ENCODE results near the gene SH3BGRL2.

Gene SH3BGRL2

GRCh38 chr6:79630883-79631692 lies at the start of gene SH3BGRL2:
TSS of gene SH3BGRL2 (plus strand) at chr6:79631329. CDS start at chr6:79631462, 133 bp downstream.
- no peak for DNase-seq

- DNase-seq, result no peak
Measured at GRCh38 chr6:79584332-79584731, 46.8 kb upstream of the SH3BGRL2 start.

- no peak for DNase-seq
Measured at GRCh38 chr6:79586548-79586947, 44.6 kb upstream of the SH3BGRL2 start.

DNA sequence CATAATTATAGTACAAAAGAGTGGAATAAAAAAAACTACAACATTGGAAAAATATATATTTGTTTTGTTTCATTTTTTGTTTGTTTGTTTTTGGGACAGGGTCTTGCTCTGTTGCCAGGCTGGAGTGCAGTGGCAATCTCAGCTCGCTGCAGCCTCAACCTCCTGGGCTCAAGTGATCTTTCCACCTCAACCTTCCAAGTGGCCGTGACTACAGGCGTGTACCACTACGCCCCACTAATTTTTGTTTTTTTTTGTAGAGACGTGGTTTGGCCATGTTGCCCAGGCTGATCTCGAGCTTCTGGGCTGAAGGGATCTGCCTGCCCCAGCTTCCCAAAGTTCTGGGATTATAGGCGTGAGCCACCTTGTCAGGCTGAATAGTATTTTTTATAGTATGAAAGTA lies 41.4 kb upstream of the SH3BGRL2 start:
- no peak for DNase-seq

DNA sequence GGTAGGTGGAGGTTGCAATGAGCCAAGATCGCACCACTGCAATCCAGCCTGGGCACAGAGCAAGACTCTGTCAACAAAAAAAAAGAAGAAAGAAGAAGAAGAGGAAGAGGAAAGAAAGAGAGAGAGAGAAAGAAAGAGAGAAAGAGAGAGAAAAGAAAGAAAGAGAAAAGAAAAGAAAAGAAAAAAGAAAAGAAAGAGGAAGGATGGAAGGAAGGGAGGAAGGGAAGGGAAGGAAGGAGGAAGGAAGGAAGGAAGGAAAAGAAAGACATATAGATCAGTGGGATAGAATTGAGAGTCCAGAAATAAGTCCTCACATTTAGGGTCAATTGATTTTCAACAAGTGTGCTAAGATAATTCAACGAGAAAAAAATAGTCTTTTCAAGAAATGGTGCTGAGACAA lies 34.0 kb upstream of the SH3BGRL2 start:
- DNase-seq, result no peak

DNA sequence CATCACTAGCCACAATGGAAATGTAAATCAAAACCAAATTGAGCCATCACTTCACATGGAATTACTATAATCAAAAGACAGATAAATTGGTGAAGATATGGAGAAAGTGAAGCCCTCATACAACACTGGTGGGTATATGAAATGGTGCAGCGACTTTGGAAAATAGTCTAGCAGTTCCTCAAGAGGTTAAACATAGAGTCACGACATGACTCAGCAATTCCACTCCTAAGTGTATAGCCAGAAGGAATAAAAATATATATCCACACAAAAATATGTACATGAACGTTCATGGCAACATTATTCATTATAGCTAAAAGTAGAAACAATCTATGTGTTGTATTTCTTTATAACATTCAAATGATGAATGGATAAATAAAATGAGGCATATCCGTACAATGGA lies 33.1 kb upstream of the SH3BGRL2 start:
- DNase-seq, result no peak

DNA sequence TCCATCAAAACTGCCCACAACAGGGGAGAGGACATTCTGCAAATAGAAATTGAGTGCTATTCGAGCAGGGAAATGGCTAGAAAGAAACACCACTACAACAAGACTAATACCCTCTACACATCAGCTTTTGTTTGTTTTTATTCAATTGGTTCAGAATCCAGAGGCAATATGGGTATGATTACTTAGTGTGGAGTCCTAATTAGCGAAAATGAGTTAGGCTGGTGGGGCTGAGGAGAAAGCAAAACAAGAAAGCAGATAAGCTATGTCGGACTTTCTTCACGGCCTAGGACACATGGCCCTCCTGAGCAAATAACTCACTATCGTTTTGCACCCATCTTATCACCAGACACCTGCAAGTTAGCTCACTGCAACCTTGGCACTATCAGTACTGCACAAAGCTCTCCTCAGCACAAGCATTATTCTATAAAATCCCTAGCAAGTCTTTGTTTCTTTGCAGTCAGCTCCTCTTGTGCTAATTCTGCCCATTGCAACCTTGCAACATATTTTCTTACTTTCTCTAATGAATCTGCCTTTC lies 31.3 kb upstream of the SH3BGRL2 start:
- no peak for DNase-seq

GRCh38 chr6:79600313-79600712 lies 30.8 kb upstream of the SH3BGRL2 start:
- no peak for DNase-seq

- DNase-seq, result no peak
Measured at GRCh38 chr6:79600812-79601609, 30.1 kb upstream of the SH3BGRL2 start.

- no peak for DNase-seq
Measured at GRCh38 chr6:79602859-79603258, 28.3 kb upstream of the SH3BGRL2 start.

- DNase-seq, result no peak
Measured at GRCh38 chr6:79604583-79605037, 26.5 kb upstream of the SH3BGRL2 start.

DNA sequence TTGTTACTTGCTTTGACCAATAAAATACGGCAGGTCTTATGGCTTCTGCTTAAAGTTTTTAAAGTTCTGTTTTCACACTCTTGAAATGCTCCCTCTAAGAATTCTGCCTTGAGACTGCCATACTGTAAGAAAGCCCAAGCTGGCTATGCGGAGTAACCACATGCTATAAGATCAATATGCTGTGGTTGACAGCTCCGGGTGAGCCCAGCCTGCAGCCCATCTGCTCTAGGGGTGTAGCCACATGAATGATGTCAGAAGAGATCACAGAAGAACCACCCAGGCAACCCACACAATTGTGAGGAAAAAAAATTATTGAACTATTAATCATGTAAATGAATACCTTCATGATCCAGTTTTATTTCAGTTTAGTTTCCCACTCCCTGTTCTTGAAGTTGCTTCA lies 26.1 kb upstream of the SH3BGRL2 start:
- DNase-seq, result no peak

DNA sequence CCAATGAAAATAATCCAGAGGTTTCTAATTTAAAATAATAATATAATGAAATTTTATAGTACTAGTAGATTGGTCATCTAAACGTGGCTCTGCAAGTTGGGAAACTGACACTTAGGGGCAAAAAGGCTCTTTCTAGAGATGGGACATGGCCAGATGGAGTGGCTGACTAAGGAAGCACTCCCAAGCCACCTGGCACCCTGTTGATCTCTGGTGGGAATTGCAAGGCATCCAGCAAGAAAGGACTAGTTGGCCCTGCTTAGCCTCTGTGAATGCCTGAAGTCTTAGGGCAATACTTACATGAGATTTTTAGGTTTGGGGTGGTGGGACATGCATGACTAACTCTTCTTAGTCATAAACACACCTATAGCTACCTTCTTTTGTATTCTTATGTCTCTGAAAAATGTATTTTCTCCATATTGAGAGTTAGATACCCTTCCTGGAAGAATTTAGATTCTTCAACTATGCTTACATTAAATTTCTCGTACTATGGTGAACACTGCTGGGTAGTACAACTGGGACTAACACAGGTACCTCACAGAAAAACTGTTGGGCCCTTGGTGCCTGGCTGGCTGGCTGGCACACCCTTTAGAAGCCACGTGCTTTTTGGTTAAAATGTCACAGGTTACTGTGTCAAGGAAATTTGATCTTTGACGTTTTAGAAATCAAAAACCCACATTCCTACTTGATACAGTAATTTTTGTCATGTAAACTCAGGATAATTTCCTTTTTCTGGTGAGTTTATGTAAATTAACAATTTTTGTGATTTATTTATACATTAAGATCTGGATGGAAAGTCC lies 25.0 kb upstream of the SH3BGRL2 start:
- no peak for DNase-seq

- DNase-seq, result no peak
Measured at GRCh38 chr6:79607000-79607399, 24.1 kb upstream of the SH3BGRL2 start.

- DNase-seq, result no peak
Measured at GRCh38 chr6:79608334-79609224, 22.6 kb upstream of the SH3BGRL2 start.

- DNase-seq, result no peak
Measured at GRCh38 chr6:79609225-79609595, 21.9 kb upstream of the SH3BGRL2 start.

DNA sequence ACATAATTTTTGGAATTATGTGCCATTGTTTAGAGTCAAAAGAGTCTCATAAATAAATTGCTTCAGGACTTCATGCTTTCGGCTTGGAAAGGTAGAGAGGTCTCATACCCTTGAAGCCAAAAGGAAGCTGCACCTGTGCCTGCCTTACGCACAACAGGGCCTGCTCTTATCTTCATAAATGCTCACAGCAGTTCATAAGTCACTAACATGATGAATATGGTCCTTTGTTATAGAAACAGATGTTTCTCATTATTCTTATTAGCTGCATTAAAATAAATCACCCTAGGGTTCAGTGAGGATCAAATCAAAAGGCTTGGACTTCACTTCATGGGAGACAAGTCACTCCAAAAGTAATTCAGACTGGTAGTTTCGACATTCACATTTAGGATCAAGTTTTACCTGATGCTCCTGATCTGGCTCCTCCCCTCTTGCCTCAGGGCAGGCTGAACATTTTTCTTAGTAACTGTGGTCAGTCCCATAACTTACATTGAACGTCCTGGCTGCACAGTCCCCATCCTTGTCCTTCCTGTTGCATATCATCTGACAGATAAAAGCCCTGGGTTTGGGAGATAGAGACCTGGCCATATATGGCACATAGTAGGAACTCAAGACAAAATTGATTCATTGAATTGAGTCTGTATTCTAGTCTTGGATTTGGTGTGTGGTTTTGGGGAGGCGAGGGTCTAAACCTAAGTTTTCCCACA lies 20.7 kb upstream of the SH3BGRL2 start:
- no peak for DNase-seq

- no peak for DNase-seq
Measured at GRCh38 chr6:79612457-79612856, 18.7 kb upstream of the SH3BGRL2 start.

DNA sequence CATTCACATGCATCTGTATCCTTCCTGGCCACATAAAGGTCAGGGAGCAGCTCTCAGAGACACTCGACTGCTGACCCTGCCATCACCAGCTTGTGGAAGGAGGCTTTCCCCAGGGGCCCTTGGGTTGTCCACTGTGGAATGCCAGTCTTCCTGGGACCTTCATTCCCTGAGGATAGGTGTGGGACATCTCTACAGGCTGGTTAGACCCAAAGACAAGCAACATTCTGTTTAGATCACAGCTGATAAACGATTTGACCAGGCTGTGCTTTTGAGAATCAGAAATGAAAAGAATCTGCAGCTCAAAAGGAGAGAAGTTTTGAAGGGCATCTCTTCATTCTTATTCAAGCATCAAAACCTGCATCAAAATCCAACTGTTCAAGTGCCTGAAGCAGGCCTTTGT lies 18.2 kb upstream of the SH3BGRL2 start:
- no peak for DNase-seq

DNA sequence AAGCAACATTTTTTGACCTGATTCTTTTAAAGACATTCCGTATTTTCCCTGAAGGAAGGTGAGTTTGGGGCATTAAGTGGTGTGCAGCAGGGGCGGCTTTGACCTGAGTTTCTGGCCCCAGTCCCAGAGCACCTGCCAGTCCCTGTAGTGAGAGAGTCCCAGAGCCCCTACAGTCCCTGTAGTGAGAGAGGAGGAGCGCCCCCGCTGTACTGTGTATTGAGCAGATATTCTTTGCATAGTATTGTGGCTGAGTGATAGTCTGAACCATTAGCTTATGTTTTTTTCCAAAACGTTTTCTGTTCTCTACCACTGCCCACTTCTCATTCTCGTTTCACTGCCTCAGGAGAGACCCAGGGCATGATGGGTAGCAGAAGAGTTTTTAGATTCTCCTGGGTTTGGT lies 17.2 kb upstream of the SH3BGRL2 start:
- DNase-seq, result no peak
